CD14-positive monocyte (primary cell): ENCODE results near the gene HMGN3. TPM values are rescaled to one million over a fixed set of nuclear protein-coding genes. Genes with fewer than 3 reads are reported as not detected.

ENCODE experiments used
- DNase-seq, 3 donors: peaks; one replicate each; pipeline ENCODE4 v3.0.0-alpha.2; 2011 to 2022
- H2AFZ ChIP-seq: 2 replicates; pipeline ENCODE4 v1.6.0; 2012; ENCODE audit warnings: mild to moderate bottlenecking, low read depth, low read length, inconsistent platforms; ENCODE audit not compliant: insufficient read depth, poor library complexity, severe bottlenecking
- H3K27ac ChIP-seq, 2 donors: 1 replicate in 1 of 2; 2 replicates in 1 of 2; pipeline ENCODE4 v1.5.1; 2012 to 2013; ENCODE audit warnings: low read length in 2 of 2, control low read depth in 1 of 2, inconsistent platforms in 1 of 2, low read depth in 1 of 2, mild to moderate bottlenecking in 1 of 2
- H3K27me3 ChIP-seq, 2 donors: one replicate each; pipeline versions ENCODE4 v1.6.0 to v1.6.1; 2011 to 2013; ENCODE audit warnings: low read length in 2 of 2; ENCODE audit not compliant: control insufficient read depth in 2 of 2, insufficient read depth in 2 of 2
- H3K36me3 ChIP-seq, 2 donors: replicated peaks in 1 of 2; 1 replicate in 1 of 2; 2 replicates in 1 of 2; pipeline versions ENCODE4 v1.5.1 to v1.6.1; 2012 to 2013; ENCODE audit warnings: low read length in 2 of 2, control low read depth in 1 of 2, inconsistent platforms in 1 of 2, mild to moderate bottlenecking in 1 of 2; ENCODE audit not compliant: insufficient read depth in 2 of 2, control insufficient read depth in 1 of 2
- H3K4me1 ChIP-seq, 2 donors: 1 replicate in 1 of 2; 2 replicates in 1 of 2; pipeline versions ENCODE4 v1.5.1 to v1.6.1; 2012 to 2013; ENCODE audit warnings: low read length in 2 of 2, control low read depth in 1 of 2, inconsistent platforms in 1 of 2, mild to moderate bottlenecking in 1 of 2, moderate library complexity in 1 of 2; ENCODE audit not compliant: insufficient read depth in 2 of 2, control insufficient read depth in 1 of 2
- H3K4me2 ChIP-seq: replicated peaks from 2 replicates; pipeline ENCODE3; 2012; ENCODE audit warnings: low read length, moderate library complexity, mild to moderate bottlenecking; ENCODE audit not compliant: poor library complexity, severe bottlenecking; ENCODE audit errors: extremely low read depth
- H3K4me3 ChIP-seq, 3 experiments: fragments of 200-600 bp in 1 of 3; sonication (generic) in 1 of 3; replicated peaks in 1 of 3; 1 replicate in 2 of 3; 2 replicates in 1 of 3; pipeline ENCODE4 v1.5.1; 2011 to 2013; ENCODE audit warnings: low read length in 3 of 3, mild to moderate bottlenecking in 3 of 3, control low read depth in 2 of 3, low read depth in 2 of 3, inconsistent platforms in 1 of 3, moderate library complexity in 1 of 3
- H3K79me2 ChIP-seq: 2 replicates; pipeline ENCODE4 v1.6.0; 2012; ENCODE audit warnings: mild to moderate bottlenecking, control low read depth, inconsistent platforms, low read length, moderate library complexity; ENCODE audit not compliant: insufficient read depth
- H3K9ac ChIP-seq: 2 replicates; pipeline ENCODE4 v1.6.0; 2017; ENCODE audit warnings: low read length, mild to moderate bottlenecking; ENCODE audit not compliant: insufficient read depth, poor library complexity, severe bottlenecking
- H3K9me3 ChIP-seq, 2 donors: replicated peaks in 1 of 2; 1 replicate in 1 of 2; 2 replicates in 1 of 2; pipeline versions ENCODE4 v1.5.1 to v1.6.1; 2012 to 2013; ENCODE audit warnings: low read length in 2 of 2, control low read depth in 1 of 2; ENCODE audit not compliant: control insufficient read depth in 1 of 2, insufficient read depth in 1 of 2
- H4K20me1 ChIP-seq: 2 replicates; pipeline ENCODE4 v1.6.0; 2012; ENCODE audit warnings: mild to moderate bottlenecking, low read length, control low read depth, moderate library complexity; ENCODE audit not compliant: insufficient read depth
- H3K27ac Mint-ChIP-seq, 7 donors: one replicate each; pipeline ENCODE4 v1.8.0; 2020; ENCODE audit warnings: mild to moderate bottlenecking in 7 of 7, mixed read lengths in 7 of 7, moderate library complexity in 6 of 7, inconsistent platforms in 2 of 7
- H3K27me3 Mint-ChIP-seq, 3 donors: one replicate each; pipeline ENCODE4 v1.8.0; 2021 to 2022; ENCODE audit warnings: low read depth in 3 of 3, mild to moderate bottlenecking in 3 of 3, mixed read lengths in 3 of 3, moderate library complexity in 3 of 3, inconsistent platforms in 1 of 3
- H3K36me3 Mint-ChIP-seq, 2 donors: one replicate each; pipeline ENCODE4 v1.8.0; 2020; ENCODE audit warnings: mixed read lengths in 2 of 2, inconsistent platforms in 1 of 2, mild to moderate bottlenecking in 1 of 2
- H3K4me1 Mint-ChIP-seq: one replicate; pipeline ENCODE4 v1.8.0; 2020; ENCODE audit warnings: mild to moderate bottlenecking, mixed read lengths
- H3K4me3 Mint-ChIP-seq, 2 donors: one replicate each; pipeline ENCODE4 v1.8.0; 2020; ENCODE audit warnings: mild to moderate bottlenecking in 2 of 2, mixed read lengths in 2 of 2, moderate library complexity in 1 of 2
- H3K9me3 Mint-ChIP-seq, 7 donors: one replicate each; pipeline ENCODE4 v1.8.0; 2020 to 2022; ENCODE audit warnings: mixed read lengths in 7 of 7, mild to moderate bottlenecking in 6 of 7, moderate library complexity in 6 of 7, inconsistent platforms in 2 of 7
- CTCF ChIP-seq: fragments of 200-600 bp; IDR thresholded peaks from one replicate; pipeline ENCODE4 v1.8.0; 2022; ENCODE audit warnings: antibody characterized with exemption, mild to moderate bottlenecking
- WGBS: methylation state at CpG from one replicate; pipeline ENCODE4 v1.1.5; 2013; ENCODE audit warnings: missing lambda C conversion rate; ENCODE audit not compliant: insufficient coverage; 5-methylcytosine and 5-hydroxymethylcytosine counted together
- intact Hi-C, 2 donors: fragments of 100-400 bp; cut with micrococcal nuclease; formaldehyde crosslinking; loops; one replicate each; pipeline versions ENCODE4 v1.15.0 to v1.15.1; 2023
- polyA plus RNA-seq, 3 donors: library from polyadenylated mRNA; depleted of rRNA in 1 of 3; unstranded in 2 of 3; stranded (reverse) in 1 of 3; fragments of 300-500 nt in 2 of 3; fragments of >200 nt in 1 of 3; fragmentation: Illumina TruSeq in 2 of 3; gene quantifications; 1 replicate in 2 of 3; 2 replicates in 1 of 3; pipeline ENCODE4 v1.2.3, GENCODE V29; 2012 to 2021

HMGN3 gene
- polyA plus RNA-seq, 3 donors: 63.9 to 106 (median 84.4) TPM

GRCh38 chr6:79238919-79239318 lies 4.4 kb upstream of the HMGN3 start:
- Histone ChIP-seq H3K27ac (no peak overlapping the region), H3K27me3 (no peaks in the 10 kb centered on the region), H4K20me1 (no peaks in the 10 kb centered on the region), H2AFZ (no peak overlapping the region), H3K4me3 (no peak overlapping the region), H3K9ac (no peak overlapping the region), H3K79me2 (no peaks in the 10 kb centered on the region), H3K4me1 (peaks cover 16 to 19% of the 10 kb centered on the region in 2 donors), H3K4me2 (no peak overlapping the region), H3K36me3 (no peaks in the 10 kb centered on the region), H3K9me3 (no peaks in the 10 kb centered on the region)
- peak in 1 of 3 donors; percentile 5 for DNase-seq
- Mint-ChIP-seq H3K27me3 (peaks cover 0 to 1% (median 0%) of the 10 kb centered on the region in 3 donors), H3K4me3 (no peak overlapping the region), H3K36me3 (no peaks in the 10 kb centered on the region), H3K27ac (peak overlapping the region in 1 of 7 donors; percentile 36), H3K4me1 (peaks cover 24% of the 10 kb centered on the region), H3K9me3 (peaks cover 0 to 5% (median 0%) of the 10 kb centered on the region in 7 donors)
- intact Hi-C loops: loop anchor here in 1 of 2 donors (10.0 kb wide), 1 partner anchor 164 kb away; the partner anchor contains the start of gene PHIP
- no peak for TF ChIP-seq CTCF

GRCh38 chr6:79236711-79237110 lies 2.2 kb upstream of the HMGN3 start:
- Histone ChIP-seq H3K27ac (no peak overlapping the region), H3K4me2 (no peak overlapping the region), H3K9ac (no peak overlapping the region), H3K79me2 (peaks cover 19% of the 10 kb centered on the region), H3K27me3 (no peaks in the 10 kb centered on the region), H3K4me1 (peaks cover 23 to 27% of the 10 kb centered on the region in 2 donors), H3K4me3 (no peak overlapping the region), H3K36me3 (no peaks in the 10 kb centered on the region), H3K9me3 (no peaks in the 10 kb centered on the region), H2AFZ (no peak overlapping the region), H4K20me1 (peaks cover 5% of the 10 kb centered on the region)
- Mint-ChIP-seq H3K36me3 (no peaks in the 10 kb centered on the region), H3K27ac (peak overlapping the region in 1 of 7 donors; percentile 10), H3K4me3 (no peak overlapping the region), H3K27me3 (no peaks in the 10 kb centered on the region), H3K4me1 (peaks cover 40% of the 10 kb centered on the region), H3K9me3 (peaks cover 0 to 3% (median 0%) of the 10 kb centered on the region in 7 donors)
- no peak for DNase-seq
- TF ChIP-seq CTCF: no peak
- no CpG with 5 or more reads among the region's 3 CpGs for WGBS
- intact Hi-C loops: loop anchor here in 1 of 2 donors (10.0 kb wide), 1 partner anchor 162 kb away; the partner anchor contains the start of gene PHIP
